Kidney epithelial cell (primary cell): Measurements from ENCODE around the gene RNF182. TPM values are rescaled to one million over a fixed set of nuclear protein-coding genes. Genes with fewer than 3 reads are reported as not detected.

ENCODE experiments used
- DNase-seq: peaks from one replicate; pipeline ENCODE4 v3.0.0-alpha.2; 2010; ENCODE audit warnings: low read depth
- H3K27me3 ChIP-seq: 2 replicates; pipeline ENCODE4 v1.6.0; 2011; ENCODE audit warnings: low read length; ENCODE audit not compliant: control insufficient read depth, insufficient read depth
- H3K36me3 ChIP-seq: 2 replicates; pipeline ENCODE4 v1.5.1; 2011; ENCODE audit warnings: low read length; ENCODE audit not compliant: control insufficient read depth, insufficient read depth
- H3K4me3 ChIP-seq: 2 replicates; pipeline ENCODE4 v1.5.1; 2011; ENCODE audit warnings: low read depth, mild to moderate bottlenecking, control low read depth, low read length
- total RNA-seq: library from RNA; depleted of rRNA; stranded (reverse); fragments of >200 nt; gene quantifications from 2 replicates; pipeline ENCODE4 v1.2.3, GENCODE V29; 2015
- TF ChIP-seq, protein P1 (sequence below): IDR thresholded peaks from 2 replicates; pipeline ENCODE4 v1.5.1; 2011; ENCODE audit warnings: mild to moderate bottlenecking, moderate library complexity, low read length, control low read depth, inconsistent platforms; ENCODE audit not compliant: insufficient read depth, poor library complexity, severe bottlenecking

Gene RNF182
- total RNA-seq, 1 donor from 2014 or later = 7.6 TPM

GRCh38 chr6:14010275-14010674 lies 85.5 kb downstream of the RNF182 start:
- TF ChIP-seq, protein P1, sequence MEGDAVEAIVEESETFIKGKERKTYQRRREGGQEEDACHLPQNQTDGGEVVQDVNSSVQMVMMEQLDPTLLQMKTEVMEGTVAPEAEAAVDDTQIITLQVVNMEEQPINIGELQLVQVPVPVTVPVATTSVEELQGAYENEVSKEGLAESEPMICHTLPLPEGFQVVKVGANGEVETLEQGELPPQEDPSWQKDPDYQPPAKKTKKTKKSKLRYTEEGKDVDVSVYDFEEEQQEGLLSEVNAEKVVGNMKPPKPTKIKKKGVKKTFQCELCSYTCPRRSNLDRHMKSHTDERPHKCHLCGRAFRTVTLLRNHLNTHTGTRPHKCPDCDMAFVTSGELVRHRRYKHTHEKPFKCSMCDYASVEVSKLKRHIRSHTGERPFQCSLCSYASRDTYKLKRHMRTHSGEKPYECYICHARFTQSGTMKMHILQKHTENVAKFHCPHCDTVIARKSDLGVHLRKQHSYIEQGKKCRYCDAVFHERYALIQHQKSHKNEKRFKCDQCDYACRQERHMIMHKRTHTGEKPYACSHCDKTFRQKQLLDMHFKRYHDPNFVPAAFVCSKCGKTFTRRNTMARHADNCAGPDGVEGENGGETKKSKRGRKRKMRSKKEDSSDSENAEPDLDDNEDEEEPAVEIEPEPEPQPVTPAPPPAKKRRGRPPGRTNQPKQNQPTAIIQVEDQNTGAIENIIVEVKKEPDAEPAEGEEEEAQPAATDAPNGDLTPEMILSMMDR = no peak
- Histone ChIP-seq H3K4me3 (no peak overlapping the region), H3K36me3 (no peaks in the 10 kb centered on the region), H3K27me3 (no peaks in the 10 kb centered on the region)
- no peak for DNase-seq

DNA sequence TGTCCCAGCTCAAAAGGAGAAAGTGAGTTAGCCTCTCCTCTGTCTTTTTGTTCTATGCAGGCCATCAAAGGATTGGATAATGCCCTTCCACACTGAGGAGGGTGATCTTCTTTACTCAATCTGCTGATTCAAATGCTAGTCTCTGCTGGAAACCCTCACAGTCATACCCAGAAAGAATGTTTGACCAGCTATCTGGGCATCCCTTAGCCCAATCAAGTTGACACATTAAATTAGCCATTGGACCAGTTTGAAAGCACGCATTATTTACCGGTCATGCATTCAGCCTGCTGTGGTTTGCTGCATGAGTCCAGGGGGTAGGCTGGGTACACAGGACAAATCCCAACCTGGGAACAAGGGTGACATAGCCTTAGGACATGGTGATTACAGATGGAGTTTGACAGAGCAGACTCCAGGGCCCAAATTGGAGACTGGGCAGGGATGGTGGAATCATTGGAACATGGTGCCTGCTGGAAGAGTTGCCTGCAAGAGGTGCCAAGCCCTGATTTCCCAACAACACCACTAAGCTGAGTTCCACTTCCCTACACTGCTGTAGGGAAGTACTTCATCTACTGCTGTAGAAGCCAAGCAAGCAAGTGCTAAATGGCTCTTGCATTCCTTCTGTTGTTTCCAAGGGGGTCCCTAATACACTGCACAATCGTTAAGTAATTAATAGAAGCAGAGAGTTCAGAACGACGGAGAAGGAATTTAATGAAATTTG lies 87.7 kb downstream of the RNF182 start:
- Histone ChIP-seq H3K4me3 (no peak overlapping the region), H3K27me3 (no peaks in the 10 kb centered on the region), H3K36me3 (no peaks in the 10 kb centered on the region)
- DNase-seq = no peak
- TF ChIP-seq, protein P1 = no peak

DNA sequence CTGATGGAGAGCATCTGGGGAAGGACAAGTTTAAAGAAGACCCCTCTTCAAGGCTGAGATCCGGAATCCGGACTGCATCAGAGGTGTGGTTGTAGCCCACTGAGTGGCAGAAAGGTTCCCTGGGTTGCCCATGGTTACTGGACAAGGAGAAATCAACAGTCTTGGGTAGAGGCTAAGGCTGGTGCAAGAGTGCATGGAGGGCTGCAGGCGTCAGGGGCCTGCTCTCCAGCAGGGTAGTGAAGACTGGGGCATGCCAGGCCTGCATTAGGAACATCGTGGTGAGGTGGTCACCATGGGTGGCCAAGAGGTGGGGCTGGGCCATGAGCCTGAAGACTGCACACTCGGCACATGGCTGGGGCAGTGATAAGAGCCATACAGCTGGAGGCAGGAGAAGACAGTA lies 91.2 kb downstream of the RNF182 start:
- TF ChIP-seq, protein P1 = no peak

DNA sequence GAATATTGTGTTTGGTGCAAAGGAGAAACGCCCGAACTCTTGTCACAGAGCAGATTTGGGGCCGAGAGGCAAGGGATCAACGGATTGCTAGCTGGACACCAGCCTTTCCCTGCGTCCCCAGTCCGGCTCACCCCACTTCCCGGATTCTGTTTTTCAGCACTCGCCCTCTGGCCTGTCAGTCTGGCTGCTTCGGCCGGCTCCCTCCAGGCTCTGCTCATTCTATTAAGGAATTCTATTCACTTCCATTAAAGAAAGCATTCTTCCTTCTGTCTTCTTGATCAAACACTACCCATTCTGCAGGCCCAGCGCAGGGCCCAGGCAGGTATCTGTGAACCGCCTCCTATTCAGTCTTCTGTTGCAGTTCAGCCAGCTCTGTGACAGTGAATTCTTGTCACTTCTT lies 91.7 kb downstream of the RNF182 start:
- no peak for DNase-seq
- no peak overlapping the region for H3K4me3 ChIP-seq
- TF ChIP-seq, protein P1 = no peak
- H3K27me3 ChIP-seq = no peaks in the 10 kb centered on the region
- no peaks in the 10 kb centered on the region for H3K36me3 ChIP-seq

More for the DNA sequence above, 91.2 kb downstream of the RNF182 start:
- no peak for DNase-seq
- H3K36me3 ChIP-seq = no peaks in the 10 kb centered on the region
- H3K27me3 ChIP-seq = no peaks in the 10 kb centered on the region
- H3K4me3 ChIP-seq = no peak overlapping the region

DNA sequence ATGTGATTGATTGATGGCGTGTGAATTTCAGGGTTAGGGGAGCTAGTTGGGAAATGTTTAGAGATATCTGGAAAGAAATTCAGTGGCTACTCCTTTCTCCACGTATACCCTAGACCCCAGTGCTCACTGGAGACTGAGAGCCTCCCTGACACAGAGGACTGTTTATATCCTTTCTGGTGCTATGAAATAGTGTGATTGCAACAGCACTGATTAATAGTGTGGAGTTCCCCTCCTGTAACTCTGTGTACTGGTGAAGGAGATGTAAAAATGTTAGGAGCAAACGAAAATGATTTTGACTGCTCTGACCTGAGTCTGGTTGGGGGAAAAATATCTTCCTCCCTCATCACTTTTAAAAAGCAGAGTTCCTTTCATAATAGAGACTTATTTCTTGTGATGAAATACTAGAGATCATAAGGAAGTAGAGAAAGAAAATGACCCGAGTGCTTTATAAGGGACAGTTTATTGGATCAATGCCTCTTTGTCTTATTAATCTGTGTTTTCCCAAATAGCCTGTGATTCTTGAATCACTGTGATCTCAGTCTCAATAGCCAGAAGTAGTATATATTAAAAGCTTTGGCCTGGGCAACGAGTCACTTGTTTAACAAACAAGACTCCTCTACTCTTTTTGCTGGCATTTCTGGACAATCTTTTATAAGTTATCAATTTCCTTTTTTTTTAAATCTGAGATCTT lies 92.3 kb downstream of the RNF182 start:
- TF ChIP-seq, protein P1 = no peak
- no peaks in the 10 kb centered on the region for H3K36me3 ChIP-seq
- H3K27me3 ChIP-seq = no peaks in the 10 kb centered on the region
- no peak overlapping the region for H3K4me3 ChIP-seq
- no peak for DNase-seq
